ENCODE results near the gene BABAM2.
"Not testable (repeated sequence)": the region's sequence is repeated elsewhere in the genome, so short reads cannot be mapped to it uniquely, and the experiment has no call there.

The BABAM2 gene

GRCh38 chr2:27878825-27879224, 11.7 kb upstream of the BABAM2 start:
- no peak for DNase-seq (ENCODE audit: low read depth)

- not testable (repeated sequence) for DNase-seq (ENCODE audit: low read depth)
Measured at GRCh38 chr2:27881815-27882583, 8.5 kb upstream of the BABAM2 start.

GRCh38 chr2:27882584-27882922, 8.0 kb upstream of the BABAM2 start:
- DNase-seq (ENCODE audit: low read depth): not testable (repeated sequence)

GRCh38 chr2:27884601-27885000, 5.9 kb upstream of the BABAM2 start:
- no peak for DNase-seq (ENCODE audit: low read depth)

GRCh38 chr2:27885234-27885633, 5.3 kb upstream of the BABAM2 start:
- DNase-seq (ENCODE audit: low read depth): no peak

GRCh38 chr2:27885661-27886060, 4.9 kb upstream of the BABAM2 start:
- DNase-seq (ENCODE audit: low read depth): no peak

GRCh38 chr2:27886322-27886721, 4.2 kb upstream of the BABAM2 start:
- DNase-seq (ENCODE audit: low read depth): no peak

- no peak for DNase-seq (ENCODE audit: low read depth)
Measured at GRCh38 chr2:27887111-27887510, 3.4 kb upstream of the BABAM2 start.

- DNase-seq (ENCODE audit: low read depth): no peak
Measured at GRCh38 chr2:27887830-27888229, 2.7 kb upstream of the BABAM2 start.

- no peak for DNase-seq (ENCODE audit: low read depth)
Measured at GRCh38 chr2:27888790-27889189, 1.7 kb upstream of the BABAM2 start.

- DNase-seq (ENCODE audit: low read depth): peak; percentile 7
Measured at GRCh38 chr2:27889774-27890145, 769 bp upstream of the BABAM2 start.

- peak; percentile 94 for DNase-seq (ENCODE audit: low read depth)
Measured at GRCh38 chr2:27890924-27891672, 569 bp downstream of the BABAM2 start.

GRCh38 chr2:27891673-27892105, 1.2 kb downstream of the BABAM2 start:
- DNase-seq (ENCODE audit: low read depth): no peak

GRCh38 chr2:27893006-27893405, 2.5 kb downstream of the BABAM2 start:
- no peak for DNase-seq (ENCODE audit: low read depth)

- no peak for DNase-seq (ENCODE audit: low read depth)
Measured at GRCh38 chr2:27897717-27898116, 7.2 kb downstream of the BABAM2 start.

- no peak for DNase-seq (ENCODE audit: low read depth)
Measured at GRCh38 chr2:27901234-27901633, 10.7 kb downstream of the BABAM2 start.

- no peak for DNase-seq (ENCODE audit: low read depth)
Measured at GRCh38 chr2:27902098-27902497, 11.6 kb downstream of the BABAM2 start.

- DNase-seq (ENCODE audit: low read depth): no peak
Measured at GRCh38 chr2:27903018-27903417, 12.5 kb downstream of the BABAM2 start.

- DNase-seq (ENCODE audit: low read depth): no peak
Measured at GRCh38 chr2:27903649-27904404, 13.3 kb downstream of the BABAM2 start.

GRCh38 chr2:27904405-27904665, 13.8 kb downstream of the BABAM2 start:
- DNase-seq (ENCODE audit: low read depth): no peak

- no peak for DNase-seq (ENCODE audit: low read depth)
Measured at GRCh38 chr2:27906074-27906473, 15.5 kb downstream of the BABAM2 start.

GRCh38 chr2:27907547-27907946, 17.0 kb downstream of the BABAM2 start:
- no peak for DNase-seq (ENCODE audit: low read depth)

- DNase-seq (ENCODE audit: low read depth): no peak
Measured at GRCh38 chr2:27909901-27910300, 19.4 kb downstream of the BABAM2 start.
